H1 (cell line): ENCODE measurements around the gene ATP8B3. TPM values are rescaled to one million over a fixed set of nuclear protein-coding genes. Genes with fewer than 3 reads are reported as not detected.
A peak's percentile ranks its signal among the peaks of the same experiment; 100 is the strongest.

Source experiments
- CTCF ChIA-PET: fragments of 300-600 bp; sonication (Branson Sonifier 250); formaldehyde crosslinking; loops from one replicate; lab custom pipeline; 2021; ENCODE audit not compliant: partially characterized antibody; lab: Charles Lee
- POLR2A ChIA-PET: fragments of 300-600 bp; sonication (Branson Sonifier 250); formaldehyde crosslinking; loops from one replicate; lab custom pipeline; 2021; ENCODE audit warnings: inconsistent platforms; ENCODE audit not compliant: partially characterized antibody; lab: Charles Lee
- DNase-seq, 2 experiments: peaks; one replicate each; pipeline versions ENCODE4 v3.0.0 to v3.0.0-alpha.2; 2010 to 2022; ENCODE audit warnings: low spot score in 2 of 2, low read depth in 1 of 2, mixed read lengths in 1 of 2
- FAIRE-seq: peaks from 2 replicates; lab custom pipeline; 2011; peaks lifted over from hg19 to GRCh38; lab: Jason Lieb, UNC
- H2AFZ ChIP-seq: 2 replicates; pipeline ENCODE4 v1.8.1; 2012; ENCODE audit warnings: low read length, inconsistent platforms
- H2AK5ac ChIP-seq: 2 replicates; pipeline ENCODE4 v1.6.1; 2013; ENCODE audit warnings: low read depth, low read length
- H2BK120ac ChIP-seq: replicated peaks from 2 replicates; pipeline ENCODE3; 2013; ENCODE audit warnings: low read depth, low read length, inconsistent platforms
- H2BK12ac ChIP-seq: 2 replicates; pipeline ENCODE4 v1.6.1; 2013; ENCODE audit warnings: low read depth, low read length
- H2BK15ac ChIP-seq: 2 replicates; pipeline ENCODE4 v1.6.1; 2013; ENCODE audit warnings: low read length
- H2BK20ac ChIP-seq: 2 replicates; pipeline ENCODE4 v1.6.1; 2013; ENCODE audit warnings: low read length
- H2BK5ac ChIP-seq: 2 replicates; pipeline ENCODE4 v1.6.1; 2013; ENCODE audit warnings: low read depth, low read length
- H3K14ac ChIP-seq: 2 replicates; pipeline ENCODE4 v1.6.1; 2013; ENCODE audit warnings: inconsistent platforms; ENCODE audit not compliant: insufficient read length
- H3K18ac ChIP-seq: 2 replicates; pipeline ENCODE4 v1.6.1; 2013; ENCODE audit warnings: low read length; ENCODE audit errors: extremely low read depth
- H3K23ac ChIP-seq: 2 replicates; pipeline ENCODE4 v1.6.1; 2013; ENCODE audit warnings: inconsistent platforms; ENCODE audit not compliant: insufficient read length
- H3K23me2 ChIP-seq: 2 replicates; pipeline ENCODE4 v1.6.1; 2013; ENCODE audit warnings: low read depth, low read length
- H3K27ac ChIP-seq: 2 replicates; pipeline ENCODE4 v1.6.1; 2011; ENCODE audit warnings: low read depth, low read length, inconsistent platforms
- H3K27me3 ChIP-seq, 4 experiments: replicated peaks in 1 of 4; 1 replicate in 1 of 4; 2 replicates in 3 of 4; pipeline versions ENCODE4 v1.6.1 to v1.8.1; 2011 to 2013; ENCODE audit warnings: low read length in 3 of 4, mild to moderate bottlenecking in 3 of 4, inconsistent platforms in 2 of 4, mixed read lengths in 2 of 4, moderate library complexity in 1 of 4; ENCODE audit not compliant: control insufficient read depth in 3 of 4, insufficient read depth in 3 of 4; ENCODE audit errors: extremely low read depth in 1 of 4
- H3K36me3 ChIP-seq, 4 experiments: 2 replicates each; pipeline versions ENCODE4 v1.6.1 to v1.8.1; 2011 to 2013; ENCODE audit warnings: mild to moderate bottlenecking in 4 of 4, low read length in 3 of 4, moderate library complexity in 2 of 4, control low read depth in 1 of 4, inconsistent platforms in 1 of 4; ENCODE audit not compliant: insufficient read depth in 4 of 4, control insufficient read depth in 2 of 4
- H3K4ac ChIP-seq: replicated peaks from 2 replicates; pipeline ENCODE3; 2013; ENCODE audit warnings: low read length, low read depth, mixed read lengths, inconsistent platforms; ENCODE audit not compliant: insufficient read length
- H3K4me1 ChIP-seq, 4 experiments: replicated peaks in 1 of 4; 1 replicate in 1 of 4; 2 replicates in 3 of 4; pipeline versions ENCODE4 v1.6.1 to v1.8.1; 2011 to 2013; ENCODE audit warnings: low read length in 3 of 4, inconsistent platforms in 2 of 4, mixed read lengths in 1 of 4; ENCODE audit not compliant: insufficient read depth in 4 of 4, control insufficient read depth in 3 of 4
- H3K4me2 ChIP-seq, 2 experiments: 2 replicates each; pipeline versions ENCODE4 v1.6.1 to v1.8.1; 2011 to 2013; ENCODE audit warnings: low read depth in 2 of 2, low read length in 2 of 2, control low read depth in 1 of 2, inconsistent platforms in 1 of 2, mild to moderate bottlenecking in 1 of 2; ENCODE audit not compliant: insufficient read depth in 1 of 2
- H3K4me3 ChIP-seq, 4 experiments: fragments of 200-600, 300-600 bp in 1 of 4; sonication (generic), shearing (Covaris generic), sonication (Bioruptor Twin) in 1 of 4; 2 replicates each; pipeline versions ENCODE4 v1.5.1 to v1.8.1; 2011 to 2016; ENCODE audit warnings: low read length in 4 of 4, low read depth in 3 of 4, control low read depth in 2 of 4, inconsistent platforms in 2 of 4, mild to moderate bottlenecking in 2 of 4, mixed read lengths in 1 of 4, moderate library complexity in 1 of 4; ENCODE audit not compliant: insufficient read depth in 2 of 4; ENCODE audit errors: extremely low read depth in 1 of 4
- H3K56ac ChIP-seq: replicated peaks from 2 replicates; pipeline ENCODE3; 2013; ENCODE audit warnings: low read depth, mild to moderate bottlenecking, mixed read lengths, low read length, inconsistent platforms; ENCODE audit not compliant: insufficient read length
- H3K79me1 ChIP-seq: 2 replicates; pipeline ENCODE4 v1.6.1; 2013; ENCODE audit warnings: low read depth, low read length, control low read depth
- H3K79me2 ChIP-seq, 2 experiments: 2 replicates each; pipeline versions ENCODE4 v1.6.1 to v1.8.1; 2012 to 2013; ENCODE audit warnings: low read length in 2 of 2, mild to moderate bottlenecking in 2 of 2, inconsistent platforms in 1 of 2; ENCODE audit not compliant: insufficient read depth in 2 of 2, control insufficient read depth in 1 of 2
- H3K9ac ChIP-seq, 4 experiments: replicated peaks in 1 of 4; 1 replicate in 1 of 4; 2 replicates in 3 of 4; pipeline versions ENCODE4 v1.6.1 to v1.8.1; 2011 to 2013; ENCODE audit warnings: low read depth in 3 of 4, low read length in 3 of 4, control low read depth in 2 of 4, mild to moderate bottlenecking in 2 of 4, moderate library complexity in 2 of 4, inconsistent platforms in 1 of 4; ENCODE audit errors: extremely low read depth in 1 of 4
- H3K9me3 ChIP-seq, 2 experiments: 2 replicates each; pipeline versions ENCODE4 v1.6.1 to v1.8.1; 2012 to 2013; ENCODE audit warnings: mild to moderate bottlenecking in 2 of 2, moderate library complexity in 2 of 2, control low read depth in 1 of 2, inconsistent platforms in 1 of 2, low read depth in 1 of 2, low read length in 1 of 2, mixed read lengths in 1 of 2; ENCODE audit not compliant: insufficient read depth in 2 of 2
- H4K20me1 ChIP-seq, 2 experiments: replicated peaks in 1 of 2; 2 replicates each; pipeline versions ENCODE3 to v1.8.1; 2011 to 2013; ENCODE audit warnings: inconsistent platforms in 2 of 2, low read length in 2 of 2, mild to moderate bottlenecking in 1 of 2; ENCODE audit not compliant: insufficient read depth in 2 of 2, control insufficient read depth in 1 of 2
- H4K5ac ChIP-seq: 2 replicates; pipeline ENCODE4 v1.6.1; 2013; ENCODE audit warnings: low read length, low read depth, mixed read lengths, inconsistent platforms; ENCODE audit not compliant: insufficient read length
- H4K8ac ChIP-seq: 2 replicates; pipeline ENCODE4 v1.8.0; 2013; ENCODE audit warnings: mild to moderate bottlenecking, moderate library complexity, low read length, inconsistent platforms; ENCODE audit not compliant: insufficient read depth; ENCODE audit errors: extremely low read depth
- H4K91ac ChIP-seq: replicated peaks from 2 replicates; pipeline ENCODE3; 2013; ENCODE audit warnings: low read length, mixed read lengths, inconsistent platforms; ENCODE audit not compliant: insufficient read length
- CTBP2 ChIP-seq: IDR thresholded peaks from 2 replicates; pipeline ENCODE4 v1.7.0; 2011; ENCODE audit warnings: borderline replicate concordance, mild to moderate bottlenecking, moderate library complexity, mixed read lengths, low read length; ENCODE audit not compliant: insufficient read depth, insufficient read length
- EZH2 ChIP-seq: fragments of 200-600 bp; sonication (generic); IDR thresholded peaks from 2 replicates; pipeline ENCODE4 v1.7.1; 2012; ENCODE audit warnings: low read depth, mild to moderate bottlenecking, moderate library complexity, low read length, inconsistent platforms; ENCODE audit not compliant: severe bottlenecking
- JUN ChIP-seq: IDR thresholded peaks from 2 replicates; pipeline ENCODE4 v1.6.1; 2011; ENCODE audit warnings: low read depth, mild to moderate bottlenecking, improper control_type of control experiment, low read length
- JUND ChIP-seq: IDR thresholded peaks from 2 replicates; pipeline ENCODE4 v1.6.1; 2011; ENCODE audit warnings: mild to moderate bottlenecking, improper control_type of control experiment, low read length
- MAX ChIP-seq: IDR thresholded peaks from 2 replicates; pipeline ENCODE4 v1.6.1; 2012; ENCODE audit warnings: inconsistent platforms
- RNF2 ChIP-seq: fragments of 200-900, 300-1000 bp; sonication (generic); IDR thresholded peaks from 2 replicates; pipeline ENCODE4 v1.7.1; 2016; ENCODE audit warnings: borderline replicate concordance, low read depth, mild to moderate bottlenecking, antibody characterized with exemption, low read length; ENCODE audit not compliant: poor library complexity, severe bottlenecking; ENCODE audit errors: missing control alignments
- SUZ12 ChIP-seq: fragments of 200-600 bp; sonication (generic); IDR thresholded peaks from 2 replicates; pipeline ENCODE4 v1.6.1; 2012; ENCODE audit warnings: mild to moderate bottlenecking, inconsistent platforms, low read length, moderate library complexity, mixed read lengths
- YY1 ChIP-seq: IDR thresholded peaks from 2 replicates; pipeline ENCODE4 v1.6.1; 2011; ENCODE audit warnings: low read depth, mild to moderate bottlenecking, low read length
- WGBS, 2 experiments: shearing (Covaris generic) in 1 of 2; methylation state at CpG; one replicate each; pipeline versions ENCODE4 v1.1.6 to v1.1.7; 2013 to 2015; ENCODE audit warnings: low lambda C conversion rate in 2 of 2, mixed read lengths in 2 of 2, inconsistent platforms in 1 of 2, low coverage in 1 of 2, missing lambda C conversion rate in 1 of 2; ENCODE audit not compliant: insufficient replicate concordance in 2 of 2, insufficient coverage in 1 of 2, insufficient read length in 1 of 2; ENCODE audit errors: extremely low coverage in 1 of 2, missing lambda C conversion rate in 1 of 2; 5-methylcytosine and 5-hydroxymethylcytosine counted together
- polyA plus RNA-seq, 7 experiments: library from polyadenylated mRNA; depleted of rRNA in 3 of 7; stranded (reverse) in 5 of 7; unstranded in 2 of 7; fragments of >200 nt in 5 of 7; fragments of 200-250 nt in 2 of 7; gene quantifications; 1 replicate in 5 of 7; 2 replicates in 1 of 7; 4 replicates in 1 of 7; pipeline versions ENCODE4 v1.2.1 to v1.2.3, GENCODE V29; 2011 to 2013; ENCODE audit warnings: missing spikeins in 2 of 7, mixed read lengths in 2 of 7
- total RNA-seq: library from RNA; stranded (reverse); fragmentation: NEBNext Ultra II Directional; extraction: Animal tissue kit (Norgen Biotek cat#: 25700); gene quantifications from 2 replicates; pipeline ENCODE4 v1.2.1, GENCODE V29; 2021

ATP8B3 gene
- total and polyA plus RNA-seq, 2 of the 8 experiments (the other 6 are each of a cell fraction or from before 2014, with no cell fraction given): 4.1 to 9.3 TPM

- no peak overlapping the region for H2AK5ac ChIP-seq
- no peaks in the 10 kb centered on the region for H3K79me2 ChIP-seq
- H3K4me2 ChIP-seq: peak overlapping the region; percentile 1 to 69; a peak in 2 of 4 replicates
- H3K79me1 ChIP-seq: no peaks in the 10 kb centered on the region
- H2BK15ac ChIP-seq: no peak overlapping the region; the same call in 1 of the 2 replicates
- no peak overlapping the region for H3K9ac ChIP-seq
- TF ChIP-seq JUN (no peak), RNF2 (peak; percentile 17), SUZ12 (peak; percentile 77; the same call in 1 of the 2 replicates), EZH2 (peak; percentile 83), CTBP2 (peak; percentile 85), JUND (0 out of 2 replicates have a peak, but pooled peaks have one; percentile 46), MAX (no peak), YY1 (no peak)
- H3K9me3 ChIP-seq: peaks cover 3 to 16% of the 10 kb centered on the region in 2 experiments; a peak in 3 of 4 replicates
- H3K36me3 ChIP-seq: peaks cover 0 to 3% (median 0%) of the 10 kb centered on the region in 4 experiments; a peak in 1 of 8 replicates
- H4K5ac ChIP-seq: no peak overlapping the region
- no peak overlapping the region for H3K14ac ChIP-seq
- H2BK12ac ChIP-seq: 0 out of 2 replicates have a peak overlapping the region, but pooled peaks have one; percentile 45
- no peak overlapping the region for H3K56ac ChIP-seq
- H3K27me3 ChIP-seq: peaks cover 25 to 73% (median 70%) of the 10 kb centered on the region in 4 experiments
- no peak overlapping the region for H2BK120ac ChIP-seq
- ChIA-PET POLR2A (interaction anchor here (0.8 to 1.5 kb wide), 4 partner anchors 11 to 30 kb away, joined by 3 to 4 read pairs (median 3); no protein-coding TSS in a partner anchor), CTCF (interaction anchor here (0.7 to 4.9 kb wide), 7 partner anchors 8 to 50 kb away, joined by 3 to 45 read pairs (median 4); no protein-coding TSS in a partner anchor)
- H3K4me1 ChIP-seq: peaks cover 0 to 5% (median 2%) of the 10 kb centered on the region in 4 experiments; a peak in 3 of 7 replicates
- H2BK20ac ChIP-seq: no peak overlapping the region
- peak in 1 of 2 experiments; percentile 55 for DNase-seq
- no peak overlapping the region for H2BK5ac ChIP-seq
- peak overlapping the region in 3 of 4 experiments; percentile 10 to 56 (median 14); a peak in 4 of 8 replicates for H3K4me3 ChIP-seq
- no peak overlapping the region for H4K91ac ChIP-seq
- H4K8ac ChIP-seq: no peak overlapping the region
- peaks cover 0 to 2% of the 10 kb centered on the region in 2 experiments for H4K20me1 ChIP-seq
- FAIRE-seq: no peak
- H2AFZ ChIP-seq: no peak overlapping the region
- no peak overlapping the region for H3K23ac ChIP-seq
- H3K23me2 ChIP-seq: peaks cover 4% of the 10 kb centered on the region; the same call in 1 of the 2 replicates
- H3K18ac ChIP-seq: no peak overlapping the region
- no peak overlapping the region for H3K4ac ChIP-seq
- no peak overlapping the region for H3K27ac ChIP-seq
- WGBS, 2 experiments: 11% methylated on average over 16 of the region's 23 CpGs; no CpG with 5 or more reads in 1 of the 2 experiments
Measured at GRCh38 chr19:1776606-1777147, 35.4 kb downstream of the ATP8B3 start.
